HG02981 (cell line): Measurements from ENCODE around the gene RNF144A.
A peak's percentile ranks its signal among the peaks of the same experiment; 100 is the strongest.
"Not testable (repeated sequence)": the region's sequence is repeated elsewhere in the genome, so short reads cannot be mapped to it uniquely, and the experiment has no call there.

Experiments
- ATAC-seq: cut with Tn5 transposase; IDR thresholded peaks from one replicate; pipeline ENCODE4 v1.9.1; 2021; ENCODE audit warnings: mild to moderate bottlenecking, moderate library complexity; ENCODE audit not compliant: unreplicated experiment

RNF144A gene

GRCh38 chr2:6995391-6996097 lies 78.3 kb downstream of the RNF144A start:
- no peak for ATAC-seq

GRCh38 chr2:6999211-6999877 lies 82.1 kb downstream of the RNF144A start:
- ATAC-seq = peak; percentile 59

DNA sequence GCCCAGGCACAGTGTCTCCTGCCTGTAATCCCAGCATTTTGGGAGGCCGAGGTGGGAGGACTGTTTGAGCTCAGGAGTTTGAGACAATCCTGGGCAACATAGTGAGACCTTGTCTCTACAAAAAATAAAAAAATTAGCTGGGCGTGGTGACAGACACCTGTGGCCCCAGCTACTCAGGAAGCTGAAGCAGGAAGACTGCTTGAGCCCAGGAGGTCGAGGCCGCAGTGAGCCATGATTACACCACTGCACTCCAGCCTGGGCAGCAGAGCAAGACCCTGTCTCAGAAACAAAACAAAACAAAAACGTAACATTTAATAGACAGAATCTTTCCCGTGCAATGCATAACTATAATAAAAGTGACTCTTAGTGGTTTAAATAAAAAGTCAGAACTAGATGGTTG lies 84.2 kb downstream of the RNF144A start:
- not testable (repeated sequence) for ATAC-seq

GRCh38 chr2:7003895-7004294 lies 86.7 kb downstream of the RNF144A start:
- no peak for ATAC-seq

- no peak for ATAC-seq
Measured at GRCh38 chr2:7004636-7005035, 87.4 kb downstream of the RNF144A start.

DNA sequence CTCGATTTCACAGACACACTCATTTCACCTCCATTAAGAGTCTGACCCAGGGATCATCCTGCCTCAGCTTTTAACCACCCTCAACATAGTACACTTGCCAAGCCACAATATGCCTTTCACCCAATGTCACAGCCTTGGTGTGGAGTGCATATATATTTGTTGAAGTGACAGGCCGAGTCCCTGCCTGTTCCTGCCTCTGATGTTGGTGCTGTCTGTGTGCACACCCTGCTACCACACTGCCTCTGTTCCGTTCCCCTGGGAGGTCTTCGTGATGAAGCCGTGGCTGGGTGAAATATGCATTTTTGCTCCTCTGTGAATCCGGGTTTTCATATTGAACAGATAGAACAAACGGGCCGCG lies 90.3 kb downstream of the RNF144A start:
- ATAC-seq = no peak

GRCh38 chr2:7007846-7008741 lies 90.9 kb downstream of the RNF144A start:
- ATAC-seq = no peak

GRCh38 chr2:7009207-7009911 lies 92.1 kb downstream of the RNF144A start:
- no peak for ATAC-seq

DNA sequence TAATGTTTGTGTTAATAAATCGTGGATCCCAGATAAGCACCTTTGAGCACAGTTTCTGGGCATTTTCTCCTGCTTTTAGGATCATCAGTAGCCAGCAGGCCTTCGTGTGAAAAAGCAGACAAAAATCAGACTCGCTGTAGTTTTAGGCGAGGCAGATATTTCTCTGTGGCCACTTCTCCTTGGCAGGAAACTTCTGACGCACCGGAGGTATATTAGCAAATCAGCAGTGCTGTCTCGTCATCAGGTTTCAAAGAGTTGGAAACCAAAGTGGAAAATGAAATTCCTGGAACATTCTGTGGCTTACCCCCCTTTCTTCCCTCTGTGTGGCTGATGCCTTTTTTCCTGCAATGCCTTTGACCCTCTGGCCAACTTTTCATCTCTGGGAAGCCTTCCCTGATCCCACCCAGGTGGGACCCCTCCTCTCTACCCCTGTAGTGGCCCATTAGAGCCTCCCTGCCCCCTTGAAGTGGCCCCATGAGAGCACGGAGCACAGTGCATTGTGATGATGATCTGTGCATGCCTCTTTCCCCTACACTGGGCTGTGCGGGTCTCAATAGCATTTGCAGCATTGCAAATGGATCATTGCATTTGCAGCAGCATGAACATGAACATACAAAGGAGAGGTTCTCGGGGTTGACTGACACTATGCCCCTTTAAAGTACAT lies 93.3 kb downstream of the RNF144A start:
- no peak for ATAC-seq

DNA sequence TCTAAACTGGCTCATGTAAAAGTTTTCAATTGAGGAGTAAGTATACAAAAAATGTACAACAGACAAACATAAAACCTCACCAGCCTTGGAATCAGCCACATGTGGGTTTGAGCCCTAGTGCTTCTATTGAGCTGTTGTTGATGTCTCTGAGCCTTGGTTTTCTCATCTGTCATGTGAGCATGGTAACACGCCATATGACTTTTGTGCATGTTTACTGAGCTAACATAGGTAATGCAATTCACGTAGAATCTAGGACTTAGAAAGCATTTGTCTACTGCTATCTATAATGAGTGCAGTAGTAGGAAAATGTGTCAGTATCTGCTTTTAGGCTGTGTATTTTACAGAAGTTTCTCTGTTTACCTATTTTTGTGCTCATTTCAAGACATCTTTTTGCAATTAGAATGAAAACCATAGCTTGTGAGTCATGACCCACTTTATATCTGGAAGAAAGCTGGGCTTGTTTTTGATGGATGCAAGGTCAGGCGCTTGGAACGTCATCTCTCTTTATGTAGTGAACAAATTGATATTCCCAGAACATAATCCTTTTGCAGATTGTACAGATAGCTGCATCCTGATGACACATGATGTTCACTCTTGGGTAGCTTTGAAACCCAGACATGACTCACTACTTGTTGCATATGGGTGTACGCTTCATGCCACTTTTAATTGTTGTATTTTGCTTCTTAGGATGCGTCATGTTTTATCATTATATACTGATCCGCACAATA lies 94.3 kb downstream of the RNF144A start:
- no peak for ATAC-seq

- ATAC-seq = no peak
Measured at GRCh38 chr2:7012141-7012764, 95.0 kb downstream of the RNF144A start.

DNA sequence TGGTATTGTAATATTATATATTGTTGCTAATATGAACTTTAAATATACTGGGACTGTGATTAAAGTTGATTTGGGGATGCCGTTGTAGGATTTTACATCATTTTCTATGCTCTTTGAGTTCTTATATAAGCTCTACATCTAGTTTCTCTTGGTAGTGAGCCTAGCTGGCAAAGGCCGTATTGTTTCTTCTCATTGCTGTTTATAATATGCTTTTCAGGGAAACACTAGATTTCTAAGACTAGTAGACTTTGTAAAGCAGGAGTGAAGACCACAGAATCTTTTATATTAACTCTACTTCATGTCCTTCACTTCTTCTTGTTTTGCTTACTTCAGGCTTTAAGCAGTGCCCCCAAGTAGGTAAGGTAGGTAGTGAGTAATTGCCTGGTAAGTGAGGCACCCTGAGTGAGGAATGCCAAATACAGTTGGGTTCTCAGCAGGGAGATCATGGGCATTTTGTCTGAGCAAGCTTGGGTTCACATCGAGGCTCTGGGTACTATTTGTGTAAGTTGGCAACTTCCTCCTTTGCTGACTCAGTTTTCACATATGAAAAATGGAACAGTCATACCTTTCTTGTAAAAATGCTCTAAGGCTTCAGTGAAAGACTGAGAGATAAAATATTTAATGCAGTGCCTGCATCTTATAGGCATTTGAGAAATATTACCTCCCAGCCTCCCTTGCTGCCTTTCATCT lies 96.4 kb downstream of the RNF144A start:
- no peak for ATAC-seq

- ATAC-seq = peak; percentile 75
Measured at GRCh38 chr2:7014174-7014640, 97.0 kb downstream of the RNF144A start.

DNA sequence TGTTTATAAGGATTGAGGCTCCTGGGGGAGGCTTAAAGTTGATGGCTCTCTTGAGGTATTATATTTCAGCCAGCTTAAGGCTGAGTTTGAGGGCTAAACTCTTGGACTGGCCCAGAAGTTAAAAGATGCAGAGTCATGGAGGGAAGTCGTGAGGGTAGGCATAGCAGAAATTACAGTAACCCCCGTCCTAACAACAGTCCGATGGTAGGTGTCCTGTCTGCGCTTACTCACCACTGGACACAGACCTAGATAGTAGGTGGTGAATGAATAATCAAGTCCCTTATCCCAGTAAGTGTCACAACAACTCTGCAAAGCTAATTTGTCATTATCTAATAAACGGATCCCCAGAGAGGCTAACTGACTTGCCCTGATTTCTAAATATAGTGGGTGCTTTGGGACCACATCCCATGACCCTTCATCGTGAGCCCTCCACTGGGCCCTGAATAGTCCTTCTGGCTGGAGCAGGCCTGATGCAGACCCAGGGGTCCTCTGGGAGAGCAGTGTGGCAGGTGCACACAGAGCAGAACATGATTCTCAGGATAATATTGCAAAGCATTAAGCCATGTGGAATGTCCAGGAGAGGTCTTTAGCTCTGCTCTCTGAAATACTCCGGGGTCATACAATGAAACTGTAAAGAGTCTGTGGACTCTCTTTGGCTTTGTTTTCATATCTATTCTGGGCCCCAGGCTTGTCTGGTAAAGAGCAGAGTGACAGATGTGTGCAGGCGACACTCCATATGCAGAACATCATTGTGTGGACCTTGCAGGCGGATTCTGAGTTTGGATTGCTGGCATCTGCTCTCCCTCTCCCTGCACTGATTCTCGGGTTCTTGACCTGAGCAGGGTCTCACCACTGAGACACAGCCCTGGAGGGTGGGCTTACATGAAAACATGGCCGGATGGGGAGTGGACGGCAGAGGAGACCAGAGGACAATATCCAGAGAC lies 98.1 kb downstream of the RNF144A start:
- no peak for ATAC-seq

- ATAC-seq = no peak
Measured at GRCh38 chr2:7016148-7016547, 98.9 kb downstream of the RNF144A start.

- ATAC-seq = no peak
Measured at GRCh38 chr2:7016601-7017211, 99.5 kb downstream of the RNF144A start.

DNA sequence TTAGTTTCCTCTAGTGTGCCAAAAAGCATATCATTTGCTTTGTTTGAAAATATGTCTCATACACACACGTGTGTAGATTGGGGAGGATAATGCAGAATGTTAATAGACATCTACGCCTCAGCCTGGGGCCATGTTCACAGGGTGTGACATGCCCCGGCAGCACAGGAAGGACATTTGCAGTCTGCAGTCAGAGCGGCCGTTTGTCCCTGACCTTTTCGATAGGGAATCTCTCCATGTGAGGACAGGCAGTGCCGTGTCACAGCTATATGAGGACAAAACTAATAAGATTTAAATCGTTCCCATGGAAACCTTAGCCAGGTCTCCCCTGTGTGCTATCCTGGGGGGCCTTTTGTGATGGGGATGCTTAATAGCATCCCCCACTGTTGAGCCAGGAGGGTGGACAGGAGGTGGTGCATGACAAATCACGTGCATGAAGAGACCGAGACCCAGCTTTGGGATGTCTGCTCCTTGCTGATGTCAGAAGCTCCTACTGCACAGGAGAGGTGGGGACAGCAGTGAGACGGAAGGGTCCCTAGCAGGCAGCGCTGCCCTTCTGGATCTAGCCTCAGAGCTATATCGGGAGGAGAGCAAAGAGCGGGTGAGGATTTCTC lies 100.6 kb downstream of the RNF144A start:
- no peak for ATAC-seq
